Neural cell (in vitro differentiated cells): ENCODE measurements around the gene SLC29A1.

Experiments
- EZH2 ChIP-seq: fragments of 200-600, 300-800 bp; shearing (Covaris generic), sonication (generic); IDR thresholded peaks from 2 replicates; pipeline ENCODE4 v1.6.1; 2014; ENCODE audit warnings: antibody characterized with exemption, low read length, borderline replicate concordance, mild to moderate bottlenecking; ENCODE audit not compliant: insufficient read depth, poor library complexity, severe bottlenecking
- TF ChIP-seq, protein P1 (sequence below): fragments of 450-650 bp; IDR thresholded peaks from 2 replicates; pipeline ENCODE4 v1.5.1; 2014; ENCODE audit warnings: antibody characterized with exemption, mild to moderate bottlenecking, moderate library complexity; ENCODE audit not compliant: poor library complexity, severe bottlenecking
- TF ChIP-seq, protein P2 (sequence below): IDR thresholded peaks from 2 replicates; pipeline ENCODE4 v1.6.1; 2012; ENCODE audit warnings: borderline replicate concordance

GRCh38 chr6:44260451-44261297 is 37.3 kb downstream of the SLC29A1 start:
- TF ChIP-seq, protein P1, sequence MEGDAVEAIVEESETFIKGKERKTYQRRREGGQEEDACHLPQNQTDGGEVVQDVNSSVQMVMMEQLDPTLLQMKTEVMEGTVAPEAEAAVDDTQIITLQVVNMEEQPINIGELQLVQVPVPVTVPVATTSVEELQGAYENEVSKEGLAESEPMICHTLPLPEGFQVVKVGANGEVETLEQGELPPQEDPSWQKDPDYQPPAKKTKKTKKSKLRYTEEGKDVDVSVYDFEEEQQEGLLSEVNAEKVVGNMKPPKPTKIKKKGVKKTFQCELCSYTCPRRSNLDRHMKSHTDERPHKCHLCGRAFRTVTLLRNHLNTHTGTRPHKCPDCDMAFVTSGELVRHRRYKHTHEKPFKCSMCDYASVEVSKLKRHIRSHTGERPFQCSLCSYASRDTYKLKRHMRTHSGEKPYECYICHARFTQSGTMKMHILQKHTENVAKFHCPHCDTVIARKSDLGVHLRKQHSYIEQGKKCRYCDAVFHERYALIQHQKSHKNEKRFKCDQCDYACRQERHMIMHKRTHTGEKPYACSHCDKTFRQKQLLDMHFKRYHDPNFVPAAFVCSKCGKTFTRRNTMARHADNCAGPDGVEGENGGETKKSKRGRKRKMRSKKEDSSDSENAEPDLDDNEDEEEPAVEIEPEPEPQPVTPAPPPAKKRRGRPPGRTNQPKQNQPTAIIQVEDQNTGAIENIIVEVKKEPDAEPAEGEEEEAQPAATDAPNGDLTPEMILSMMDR, result no peak
- TF ChIP-seq, protein P2, sequence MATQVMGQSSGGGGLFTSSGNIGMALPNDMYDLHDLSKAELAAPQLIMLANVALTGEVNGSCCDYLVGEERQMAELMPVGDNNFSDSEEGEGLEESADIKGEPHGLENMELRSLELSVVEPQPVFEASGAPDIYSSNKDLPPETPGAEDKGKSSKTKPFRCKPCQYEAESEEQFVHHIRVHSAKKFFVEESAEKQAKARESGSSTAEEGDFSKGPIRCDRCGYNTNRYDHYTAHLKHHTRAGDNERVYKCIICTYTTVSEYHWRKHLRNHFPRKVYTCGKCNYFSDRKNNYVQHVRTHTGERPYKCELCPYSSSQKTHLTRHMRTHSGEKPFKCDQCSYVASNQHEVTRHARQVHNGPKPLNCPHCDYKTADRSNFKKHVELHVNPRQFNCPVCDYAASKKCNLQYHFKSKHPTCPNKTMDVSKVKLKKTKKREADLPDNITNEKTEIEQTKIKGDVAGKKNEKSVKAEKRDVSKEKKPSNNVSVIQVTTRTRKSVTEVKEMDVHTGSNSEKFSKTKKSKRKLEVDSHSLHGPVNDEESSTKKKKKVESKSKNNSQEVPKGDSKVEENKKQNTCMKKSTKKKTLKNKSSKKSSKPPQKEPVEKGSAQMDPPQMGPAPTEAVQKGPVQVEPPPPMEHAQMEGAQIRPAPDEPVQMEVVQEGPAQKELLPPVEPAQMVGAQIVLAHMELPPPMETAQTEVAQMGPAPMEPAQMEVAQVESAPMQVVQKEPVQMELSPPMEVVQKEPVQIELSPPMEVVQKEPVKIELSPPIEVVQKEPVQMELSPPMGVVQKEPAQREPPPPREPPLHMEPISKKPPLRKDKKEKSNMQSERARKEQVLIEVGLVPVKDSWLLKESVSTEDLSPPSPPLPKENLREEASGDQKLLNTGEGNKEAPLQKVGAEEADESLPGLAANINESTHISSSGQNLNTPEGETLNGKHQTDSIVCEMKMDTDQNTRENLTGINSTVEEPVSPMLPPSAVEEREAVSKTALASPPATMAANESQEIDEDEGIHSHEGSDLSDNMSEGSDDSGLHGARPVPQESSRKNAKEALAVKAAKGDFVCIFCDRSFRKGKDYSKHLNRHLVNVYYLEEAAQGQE, result no peak
- no peak for TF ChIP-seq EZH2
